Naive thymus-derived CD4-positive, alpha-beta T cell (primary cell): ENCODE data around the gene KISS1. TPM values are rescaled to one million over a fixed set of nuclear protein-coding genes. Genes with fewer than 3 reads are reported as not detected.

ENCODE experiments used
- ATAC-seq: fragments of 150-1000 bp; cut with Tn5 transposase; 2 replicates; pipeline ENCODE4 v1.10.0; 2021; ENCODE audit warnings: mild to moderate bottlenecking, moderate library complexity
- CTCF ChIA-PET: fragments of 350-600 bp; sonication (Branson Sonifier 250); formaldehyde crosslinking; loops from one replicate; lab custom pipeline; 2021; ENCODE audit warnings: antibody characterized with exemption; lab: Charles Lee
- POLR2A ChIA-PET: fragments of 350-600 bp; sonication (Branson Sonifier 250); formaldehyde crosslinking; loops from one replicate; lab custom pipeline; 2021; ENCODE audit warnings: antibody characterized with exemption, inconsistent platforms; lab: Charles Lee
- DNase-seq, 9 donors: peaks; one replicate each; pipeline versions ENCODE4 v3.0.0 to v3.0.0-alpha.2; 2020 to 2022; ENCODE audit warnings: mixed read lengths in 1 of 9
- H3K27ac ChIP-seq: one replicate; pipeline ENCODE4 v1.7.0; 2013; ENCODE audit warnings: mild to moderate bottlenecking, low read depth, low read length, moderate library complexity
- H3K27me3 ChIP-seq, 2 donors: one replicate each; pipeline ENCODE4 v1.7.0; 2013; ENCODE audit warnings: low read length in 2 of 2, mild to moderate bottlenecking in 2 of 2, moderate library complexity in 2 of 2; ENCODE audit not compliant: control insufficient read depth in 2 of 2, insufficient read depth in 2 of 2
- H3K36me3 ChIP-seq, 3 experiments: 1 replicate in 2 of 3; 2 replicates in 1 of 3; pipeline ENCODE4 v1.7.0; 2013; ENCODE audit warnings: low read length in 3 of 3, mild to moderate bottlenecking in 3 of 3, moderate library complexity in 1 of 3; ENCODE audit not compliant: insufficient read depth in 3 of 3, control insufficient read depth in 2 of 3
- H3K4me1 ChIP-seq, 2 donors: one replicate each; pipeline ENCODE4 v1.7.0; 2013; ENCODE audit warnings: low read length in 2 of 2, mild to moderate bottlenecking in 2 of 2, moderate library complexity in 1 of 2; ENCODE audit not compliant: control insufficient read depth in 2 of 2, insufficient read depth in 2 of 2
- H3K4me3 ChIP-seq: 2 replicates; pipeline ENCODE4 v1.7.0; 2013; ENCODE audit warnings: mild to moderate bottlenecking, low read length
- H3K9me3 ChIP-seq, 3 experiments: 1 replicate in 2 of 3; 2 replicates in 1 of 3; pipeline ENCODE4 v1.7.0; 2013; ENCODE audit warnings: low read length in 3 of 3; ENCODE audit not compliant: control insufficient read depth in 2 of 3
- H3K27ac Mint-ChIP-seq, 9 donors: one replicate each; pipeline ENCODE4 v1.8.0; 2020 to 2022; ENCODE audit warnings: mixed read lengths in 9 of 9, mild to moderate bottlenecking in 8 of 9, moderate library complexity in 5 of 9, inconsistent platforms in 2 of 9
- H3K27me3 Mint-ChIP-seq, 5 donors: one replicate each; pipeline ENCODE4 v1.8.0; 2021 to 2022; ENCODE audit warnings: mixed read lengths in 5 of 5, mild to moderate bottlenecking in 1 of 5
- H3K36me3 Mint-ChIP-seq, 5 donors: one replicate each; pipeline ENCODE4 v1.8.0; 2020 to 2022; ENCODE audit warnings: mixed read lengths in 5 of 5, mild to moderate bottlenecking in 3 of 5, inconsistent platforms in 1 of 5
- H3K4me1 Mint-ChIP-seq, 7 donors: one replicate each; pipeline ENCODE4 v1.8.0; 2020 to 2022; ENCODE audit warnings: mixed read lengths in 7 of 7, mild to moderate bottlenecking in 3 of 7, inconsistent platforms in 1 of 7
- H3K4me3 Mint-ChIP-seq, 10 donors: one replicate each; pipeline ENCODE4 v1.8.0; 2020 to 2022; ENCODE audit warnings: mild to moderate bottlenecking in 10 of 10, mixed read lengths in 10 of 10, moderate library complexity in 6 of 10, inconsistent platforms in 2 of 10
- H3K9me3 Mint-ChIP-seq, 11 donors: one replicate each; pipeline ENCODE4 v1.8.0; 2020 to 2022; ENCODE audit warnings: mixed read lengths in 11 of 11, mild to moderate bottlenecking in 4 of 11, inconsistent platforms in 1 of 11, moderate library complexity in 1 of 11
- intact Hi-C, 2 donors: fragments of 100-400 bp; cut with micrococcal nuclease; formaldehyde crosslinking; loops; one replicate each; pipeline ENCODE4 v1.15.1; 2023
- polyA plus RNA-seq, 2 donors: library from polyadenylated mRNA; unstranded; fragments of 300-500 nt; fragmentation: Illumina TruSeq; gene quantifications; one replicate each; pipeline ENCODE4 v1.2.3, GENCODE V29; 2021
- total RNA-seq, 6 experiments: library from RNA in 5 of 6; stranded (reverse) in 5 of 6; gene quantifications; 1 replicate in 5 of 6; 2 replicates in 1 of 6; pipeline ENCODE4 v1.2.3 and lab custom pipeline; 2021 to 2026

KISS1 gene
- total and polyA plus RNA-seq, 7 experiments from 2014 or later, result 0.61 TPM; not detected in 6

DNA sequence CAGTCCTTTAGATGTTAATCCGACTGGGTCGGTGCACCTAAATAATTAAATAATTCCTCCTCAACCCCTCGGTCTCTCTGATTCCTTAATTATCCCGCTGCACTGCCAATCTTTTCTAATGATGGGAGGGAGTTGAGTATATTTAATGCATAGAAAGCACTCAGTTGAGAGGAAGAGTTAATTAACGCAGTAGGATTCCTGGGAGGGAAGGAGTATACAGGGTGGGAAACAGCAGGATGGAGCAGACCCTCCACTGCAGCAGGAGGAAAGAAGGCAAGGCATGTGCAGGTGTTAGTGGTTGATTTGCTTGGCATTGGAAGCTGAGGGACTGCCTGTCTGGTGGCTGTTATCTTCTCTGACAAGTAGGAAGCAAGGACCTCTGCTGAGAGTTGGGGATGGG, 20.2 kb downstream of the KISS1 start:
- ChIA-PET CTCF (interaction anchor here (1.2 to 1.4 kb wide), 2 partner anchors 10 to 17 kb away, joined by 3 to 5 read pairs; partner anchors contain the start of gene REN), POLR2A (no interaction called here)
- Histone ChIP-seq H3K27ac (no peak overlapping the region), H3K36me3 (no peaks in the 10 kb centered on the region), H3K27me3 (no peaks in the 10 kb centered on the region), H3K4me1 (no peaks in the 10 kb centered on the region), H3K9me3 (peaks cover 0 to 14% (median 4%) of the 10 kb centered on the region in 3 experiments), H3K4me3 (no peak overlapping the region)
- Mint-ChIP-seq H3K27ac (no peak overlapping the region), H3K27me3 (peaks cover 0 to 20% (median 12%) of the 10 kb centered on the region in 5 donors), H3K4me1 (no peaks in the 10 kb centered on the region), H3K9me3 (peaks cover 0 to 30% (median 20%) of the 10 kb centered on the region in 11 donors), H3K4me3 (no peak overlapping the region), H3K36me3 (peaks cover 0 to 15% (median 1%) of the 10 kb centered on the region in 5 donors)
- ATAC-seq (no peak), DNase-seq (no peak)
- intact Hi-C loops, result no loop called here

- no peak overlapping the region for H3K4me3 ChIP-seq
- H3K4me1 ChIP-seq, result no peaks in the 10 kb centered on the region
- H3K9me3 ChIP-seq, result peaks cover 0 to 25% (median 9%) of the 10 kb centered on the region in 3 experiments
- DNase-seq (no peak), ATAC-seq (no peak)
- H3K27ac ChIP-seq, result no peak overlapping the region
- ChIA-PET POLR2A (no interaction called here), CTCF (interaction anchor here (1.2 to 1.4 kb wide), 2 partner anchors 8 to 16 kb away, joined by 3 to 5 read pairs; partner anchors contain the start of gene REN)
- no peaks in the 10 kb centered on the region for H3K27me3 ChIP-seq
- Mint-ChIP-seq H3K9me3 (peaks cover 0 to 41% (median 25%) of the 10 kb centered on the region in 11 donors), H3K27me3 (peaks cover 0 to 20% (median 8%) of the 10 kb centered on the region in 5 donors), H3K27ac (no peak overlapping the region), H3K36me3 (peaks cover 0 to 19% (median 1%) of the 10 kb centered on the region in 5 donors), H3K4me3 (no peak overlapping the region), H3K4me1 (no peaks in the 10 kb centered on the region)
- H3K36me3 ChIP-seq, result no peaks in the 10 kb centered on the region
- intact Hi-C loops, result no loop called here
Measured at GRCh38 chr1:204174958-204175357, 21.3 kb downstream of the KISS1 start.

DNA sequence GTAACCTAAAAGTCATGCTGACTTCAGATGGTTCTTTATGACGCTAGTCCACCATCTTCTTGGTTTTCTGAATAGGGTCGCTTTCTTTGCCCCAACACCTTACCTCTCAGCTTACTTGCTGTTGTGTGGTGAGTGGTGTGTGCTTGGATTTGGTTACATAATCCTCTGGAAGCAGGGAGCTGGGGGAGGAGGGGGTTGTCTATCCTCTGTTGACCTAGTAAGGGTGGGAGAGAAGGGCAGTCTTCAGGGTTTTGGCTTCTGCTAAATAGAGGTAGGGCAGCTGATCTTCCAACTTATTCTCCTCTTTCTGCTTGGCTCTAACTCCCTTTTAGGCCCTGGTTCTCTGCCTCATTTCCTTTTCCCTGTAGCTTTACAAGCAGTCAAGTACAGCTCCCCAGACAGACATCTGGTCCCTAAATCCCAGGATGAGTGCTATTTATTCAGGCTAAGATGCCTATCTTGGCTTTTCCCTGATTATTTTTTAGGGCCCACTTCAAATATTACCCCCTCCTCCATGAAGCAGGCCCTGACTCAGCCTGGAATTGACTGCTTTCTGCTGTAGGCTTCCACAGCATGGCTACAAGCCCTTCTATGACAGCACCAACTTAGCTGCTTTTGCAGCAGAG, 23.8 kb downstream of the KISS1 start:
- no peak overlapping the region for H3K27ac Mint-ChIP-seq
- H3K4me1 ChIP-seq, result no peaks in the 10 kb centered on the region
- ATAC-seq (no peak), DNase-seq (no peak)
- H3K27me3 ChIP-seq, result no peaks in the 10 kb centered on the region
- H3K27ac ChIP-seq, result no peak overlapping the region
- H3K4me3 ChIP-seq, result no peak overlapping the region
- H3K36me3 ChIP-seq, result no peaks in the 10 kb centered on the region
- no peaks in the 10 kb centered on the region for H3K4me1 Mint-ChIP-seq
- H3K4me3 Mint-ChIP-seq, result no peak overlapping the region
- peaks cover 0 to 14% (median 3%) of the 10 kb centered on the region in 5 donors for H3K27me3 Mint-ChIP-seq
- peaks cover 3 to 65% (median 31%) of the 10 kb centered on the region in 11 donors for H3K9me3 Mint-ChIP-seq
- H3K36me3 Mint-ChIP-seq, result peaks cover 0 to 20% (median 1%) of the 10 kb centered on the region in 5 donors
- CTCF ChIA-PET, result interaction anchor here (0.6 kb wide), 1 partner anchor 191 kb away, joined by 3 read pairs; no protein-coding TSS in a partner anchor
- intact Hi-C loops, result no loop called here
- POLR2A ChIA-PET, result no interaction called here
- peaks cover 5 to 47% (median 9%) of the 10 kb centered on the region in 3 experiments for H3K9me3 ChIP-seq

DNA sequence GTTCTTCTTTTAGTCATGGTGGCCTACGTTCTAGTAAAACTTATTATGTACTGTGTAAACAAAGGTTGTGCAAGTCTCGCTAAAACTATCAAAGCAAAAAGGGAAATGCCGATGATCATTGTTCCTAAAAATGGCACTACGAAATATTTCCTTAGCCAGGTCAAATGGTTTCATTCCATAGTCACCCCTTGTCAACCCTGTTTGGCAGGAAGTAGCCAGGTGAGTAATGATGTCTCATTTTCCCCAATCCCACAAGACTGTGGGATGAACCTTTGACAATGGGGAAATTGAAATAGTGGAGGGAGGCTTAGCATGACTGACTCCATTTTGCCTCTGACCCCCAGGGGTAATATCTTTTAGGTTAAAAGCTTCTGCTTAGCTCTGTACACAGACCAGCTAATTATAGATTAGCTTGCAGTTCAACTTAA, 24.5 kb downstream of the KISS1 start:
- H3K9me3 ChIP-seq, result peaks cover 5 to 47% (median 9%) of the 10 kb centered on the region in 3 experiments

GRCh38 chr1:204170494-204171155, 25.7 kb downstream of the KISS1 start:
- no peaks in the 10 kb centered on the region for H3K27me3 ChIP-seq
- H3K36me3 ChIP-seq, result no peaks in the 10 kb centered on the region
- CTCF ChIA-PET, result interaction anchor here (1.2 kb wide), 1 partner anchor 193 kb away, joined by 3 read pairs; no protein-coding TSS in a partner anchor
- no peak for DNase-seq
- ATAC-seq, result no peak
- intact Hi-C loops, result no loop called here
- H3K4me1 ChIP-seq, result no peaks in the 10 kb centered on the region
- H3K27ac ChIP-seq, result no peak overlapping the region
- Mint-ChIP-seq H3K9me3 (peaks cover 7 to 70% (median 37%) of the 10 kb centered on the region in 11 donors), H3K27me3 (peaks cover 0 to 18% (median 8%) of the 10 kb centered on the region in 5 donors), H3K4me1 (no peaks in the 10 kb centered on the region), H3K36me3 (peaks cover 0 to 26% (median 1%) of the 10 kb centered on the region in 5 donors), H3K27ac (no peak overlapping the region), H3K4me3 (no peak overlapping the region)
- H3K4me3 ChIP-seq, result no peak overlapping the region
- POLR2A ChIA-PET, result no interaction called here
- peaks cover 5 to 47% (median 9%) of the 10 kb centered on the region in 3 experiments for H3K9me3 ChIP-seq

More for the DNA sequence above, 24.5 kb downstream of the KISS1 start:
- Histone ChIP-seq H3K4me1 (no peaks in the 10 kb centered on the region), H3K27me3 (no peaks in the 10 kb centered on the region), H3K36me3 (no peaks in the 10 kb centered on the region), H3K27ac (no peak overlapping the region), H3K4me3 (no peak overlapping the region)
- CTCF ChIA-PET, result interaction anchor here (0.6 kb wide), 1 partner anchor 192 kb away, joined by 3 read pairs; no protein-coding TSS in a partner anchor
- POLR2A ChIA-PET, result no interaction called here
- Mint-ChIP-seq H3K27me3 (peaks cover 0 to 14% (median 3%) of the 10 kb centered on the region in 5 donors), H3K27ac (no peak overlapping the region), H3K4me1 (no peaks in the 10 kb centered on the region), H3K36me3 (peaks cover 0 to 22% (median 1%) of the 10 kb centered on the region in 5 donors), H3K4me3 (no peak overlapping the region), H3K9me3 (peaks cover 7 to 70% (median 35%) of the 10 kb centered on the region in 11 donors)
- no peak for ATAC-seq
- intact Hi-C loops, result no loop called here
- DNase-seq, result no peak

GRCh38 chr1:204169858-204170257, 26.4 kb downstream of the KISS1 start:
- ATAC-seq, result no peak
- no peaks in the 10 kb centered on the region for H3K27me3 ChIP-seq
- CTCF ChIA-PET, result interaction anchor here (1.2 kb wide), 1 partner anchor 194 kb away, joined by 3 read pairs; no protein-coding TSS in a partner anchor
- H3K4me1 ChIP-seq, result no peaks in the 10 kb centered on the region
- no peak overlapping the region for H3K27ac ChIP-seq
- DNase-seq, result no peak
- H3K4me1 Mint-ChIP-seq, result no peaks in the 10 kb centered on the region
- peaks cover 7 to 70% (median 37%) of the 10 kb centered on the region in 11 donors for H3K9me3 Mint-ChIP-seq
- peaks cover 0 to 26% (median 1%) of the 10 kb centered on the region in 5 donors for H3K36me3 Mint-ChIP-seq
- no peaks in the 10 kb centered on the region for H3K36me3 ChIP-seq
- intact Hi-C loops, result no loop called here
- peaks cover 0 to 18% (median 13%) of the 10 kb centered on the region in 5 donors for H3K27me3 Mint-ChIP-seq
- POLR2A ChIA-PET, result no interaction called here
- no peak overlapping the region for H3K4me3 Mint-ChIP-seq
- peaks cover 5 to 47% (median 9%) of the 10 kb centered on the region in 3 experiments for H3K9me3 ChIP-seq
- no peak overlapping the region for H3K27ac Mint-ChIP-seq
- no peak overlapping the region for H3K4me3 ChIP-seq
